HG03378 (cell line): ENCODE data around the gene KIFAP3.
"Not testable (repeated sequence)": the region's sequence is repeated elsewhere in the genome, so short reads cannot be mapped to it uniquely, and the experiment has no call there.

Source experiments
- ATAC-seq: cut with Tn5 transposase; IDR thresholded peaks from one replicate; pipeline ENCODE4 v1.9.1; 2021; ENCODE audit warnings: mild to moderate bottlenecking, moderate library complexity; ENCODE audit not compliant: unreplicated experiment

The KIFAP3 gene

GRCh38 chr1:170064821-170065220, 9.7 kb downstream of the KIFAP3 start:
- ATAC-seq = no peak

GRCh38 chr1:170063109-170063826, 11.2 kb downstream of the KIFAP3 start:
- no peak for ATAC-seq

- not testable (repeated sequence) for ATAC-seq
Observed at GRCh38 chr1:170061676-170062075, 12.8 kb downstream of the KIFAP3 start.

- ATAC-seq = not testable (repeated sequence)
Observed at GRCh38 chr1:170060015-170060520, 14.4 kb downstream of the KIFAP3 start.

- no peak for ATAC-seq
Observed at GRCh38 chr1:170049176-170049800, 25.2 kb downstream of the KIFAP3 start.

GRCh38 chr1:170048515-170048914, 26.0 kb downstream of the KIFAP3 start:
- ATAC-seq = no peak

- no peak for ATAC-seq
Observed at GRCh38 chr1:170044187-170044586, 30.3 kb downstream of the KIFAP3 start.

- no peak for ATAC-seq
Observed at GRCh38 chr1:170041423-170042192, 32.9 kb downstream of the KIFAP3 start.

- ATAC-seq = no peak
Observed at GRCh38 chr1:170032531-170033280, 41.8 kb downstream of the KIFAP3 start.

GRCh38 chr1:170030212-170030611, 44.3 kb downstream of the KIFAP3 start:
- ATAC-seq = no peak

- no peak for ATAC-seq
Observed at GRCh38 chr1:170027760-170028159, 46.7 kb downstream of the KIFAP3 start.

GRCh38 chr1:170020859-170021258, 53.6 kb downstream of the KIFAP3 start:
- no peak for ATAC-seq

GRCh38 chr1:170017478-170017877, 57.0 kb downstream of the KIFAP3 start:
- ATAC-seq = no peak

GRCh38 chr1:170012920-170013319, 61.6 kb downstream of the KIFAP3 start:
- no peak for ATAC-seq

GRCh38 chr1:170010443-170010842, 64.1 kb downstream of the KIFAP3 start:
- no peak for ATAC-seq

GRCh38 chr1:170009551-170009950, 64.9 kb downstream of the KIFAP3 start:
- no peak for ATAC-seq

GRCh38 chr1:170008745-170009144, 65.8 kb downstream of the KIFAP3 start:
- not testable (repeated sequence) for ATAC-seq

- not testable (repeated sequence) for ATAC-seq
Observed at GRCh38 chr1:170003270-170003835, 71.1 kb downstream of the KIFAP3 start.

- no peak for ATAC-seq
Observed at GRCh38 chr1:170001266-170001665, 73.2 kb downstream of the KIFAP3 start.

- no peak for ATAC-seq
Observed at GRCh38 chr1:169999761-170000160, 74.7 kb downstream of the KIFAP3 start.
